Natural killer cell (primary cell): ENCODE measurements around the gene SLC8A1. TPM values are rescaled to one million over a fixed set of nuclear protein-coding genes. Genes with fewer than 3 reads are reported as not detected.

Experiments
- ATAC-seq, 3 donors: fragments of 150-1000 bp in 2 of 3; fragments of 200-7000 bp in 1 of 3; cut with Tn5 transposase; 1 replicate in 1 of 3; 2 replicates in 2 of 3; pipeline ENCODE4 v1.10.0; 2021; ENCODE audit warnings: mild to moderate bottlenecking in 2 of 3, moderate library complexity in 2 of 3
- DNase-seq, 2 donors: peaks; one replicate each; pipeline versions ENCODE4 v3.0.0 to v3.0.0-alpha.2; 2013 to 2021; ENCODE audit warnings: mixed read lengths in 1 of 2
- H3K27ac ChIP-seq: one replicate; pipeline ENCODE4 v1.5.1; 2013; ENCODE audit warnings: mild to moderate bottlenecking, low read length
- H3K27me3 ChIP-seq: one replicate; pipeline ENCODE4 v1.6.1; 2013; ENCODE audit warnings: low read length; ENCODE audit not compliant: control insufficient read depth, insufficient read depth
- H3K36me3 ChIP-seq: one replicate; pipeline ENCODE4 v1.6.1; 2013; ENCODE audit warnings: low read length; ENCODE audit not compliant: control insufficient read depth, insufficient read depth
- H3K4me1 ChIP-seq: one replicate; pipeline ENCODE4 v1.6.1; 2013; ENCODE audit warnings: low read length; ENCODE audit not compliant: control insufficient read depth, insufficient read depth
- H3K4me3 ChIP-seq: one replicate; pipeline ENCODE4 v1.5.1; 2013; ENCODE audit warnings: low read length
- H3K9me3 ChIP-seq: one replicate; pipeline ENCODE4 v1.6.1; 2013; ENCODE audit warnings: low read length; ENCODE audit not compliant: control insufficient read depth, insufficient read depth
- H3K27ac Mint-ChIP-seq, 2 donors: one replicate each; pipeline ENCODE4 v1.8.0; 2022; ENCODE audit warnings: mild to moderate bottlenecking in 2 of 2, mixed read lengths in 2 of 2, moderate library complexity in 1 of 2
- H3K27me3 Mint-ChIP-seq, 2 donors: one replicate each; pipeline ENCODE4 v1.8.0; 2022; ENCODE audit warnings: low read depth in 2 of 2, mixed read lengths in 2 of 2
- H3K36me3 Mint-ChIP-seq: one replicate; pipeline ENCODE4 v1.8.0; 2022; ENCODE audit warnings: mixed read lengths
- H3K4me1 Mint-ChIP-seq, 2 donors: one replicate each; pipeline ENCODE4 v1.8.0; 2022; ENCODE audit warnings: mixed read lengths in 2 of 2
- H3K4me3 Mint-ChIP-seq: one replicate; pipeline ENCODE4 v1.8.0; 2022; ENCODE audit warnings: mild to moderate bottlenecking, moderate library complexity, mixed read lengths
- H3K9me3 Mint-ChIP-seq, 2 donors: one replicate each; pipeline ENCODE4 v1.8.0; 2022; ENCODE audit warnings: mixed read lengths in 2 of 2
- WGBS: methylation state at CpG from one replicate; pipeline ENCODE4 v1.1.7; 2013; ENCODE audit warnings: missing lambda C conversion rate; ENCODE audit not compliant: insufficient coverage; 5-methylcytosine and 5-hydroxymethylcytosine counted together
- intact Hi-C: fragments of 100-400 bp; cut with micrococcal nuclease; formaldehyde crosslinking; loops from one replicate; pipeline ENCODE4 v1.14.2; 2022
- total RNA-seq, 4 donors: library from RNA; stranded (reverse); fragments of 120-200 nt in 1 of 4; gene quantifications; one replicate each; pipeline versions ENCODE4 v1.2.3 to v1.2.4, GENCODE V29; 2013 to 2022
- TF ChIP-seq, protein P1 (sequence below): fragments of 200-600 bp; IDR thresholded peaks from one replicate; pipeline ENCODE4 v1.8.0; 2022; ENCODE audit warnings: antibody characterized with exemption

SLC8A1 gene
- total RNA-seq, 3 donors from 2014 or later (not counting 1 experiment from before 2014, with no cell fraction given), result 1.4 to 4.7 (median 3.6) TPM

GRCh38 chr2:40150266-40150665 lies 301.6 kb downstream of the SLC8A1 start:
- Histone ChIP-seq H3K4me1 (no peaks in the 10 kb centered on the region), H3K36me3 (no peaks in the 10 kb centered on the region), H3K27me3 (no peaks in the 10 kb centered on the region), H3K9me3 (no peaks in the 10 kb centered on the region), H3K4me3 (no peak overlapping the region), H3K27ac (no peak overlapping the region)
- H3K9me3 Mint-ChIP-seq, result no peaks in the 10 kb centered on the region
- TF ChIP-seq, protein P1, sequence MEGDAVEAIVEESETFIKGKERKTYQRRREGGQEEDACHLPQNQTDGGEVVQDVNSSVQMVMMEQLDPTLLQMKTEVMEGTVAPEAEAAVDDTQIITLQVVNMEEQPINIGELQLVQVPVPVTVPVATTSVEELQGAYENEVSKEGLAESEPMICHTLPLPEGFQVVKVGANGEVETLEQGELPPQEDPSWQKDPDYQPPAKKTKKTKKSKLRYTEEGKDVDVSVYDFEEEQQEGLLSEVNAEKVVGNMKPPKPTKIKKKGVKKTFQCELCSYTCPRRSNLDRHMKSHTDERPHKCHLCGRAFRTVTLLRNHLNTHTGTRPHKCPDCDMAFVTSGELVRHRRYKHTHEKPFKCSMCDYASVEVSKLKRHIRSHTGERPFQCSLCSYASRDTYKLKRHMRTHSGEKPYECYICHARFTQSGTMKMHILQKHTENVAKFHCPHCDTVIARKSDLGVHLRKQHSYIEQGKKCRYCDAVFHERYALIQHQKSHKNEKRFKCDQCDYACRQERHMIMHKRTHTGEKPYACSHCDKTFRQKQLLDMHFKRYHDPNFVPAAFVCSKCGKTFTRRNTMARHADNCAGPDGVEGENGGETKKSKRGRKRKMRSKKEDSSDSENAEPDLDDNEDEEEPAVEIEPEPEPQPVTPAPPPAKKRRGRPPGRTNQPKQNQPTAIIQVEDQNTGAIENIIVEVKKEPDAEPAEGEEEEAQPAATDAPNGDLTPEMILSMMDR, result no peak
- H3K36me3 Mint-ChIP-seq, result no peaks in the 10 kb centered on the region
- no peak for ATAC-seq
- WGBS, result 88% methylated on average over 4 of the region's 4 CpGs
- no peak overlapping the region for H3K27ac Mint-ChIP-seq
- intact Hi-C loops, result no loop called here
- H3K4me3 Mint-ChIP-seq, result no peak overlapping the region
- no peaks in the 10 kb centered on the region for H3K4me1 Mint-ChIP-seq
- no peaks in the 10 kb centered on the region for H3K27me3 Mint-ChIP-seq
- DNase-seq, result no peak

DNA sequence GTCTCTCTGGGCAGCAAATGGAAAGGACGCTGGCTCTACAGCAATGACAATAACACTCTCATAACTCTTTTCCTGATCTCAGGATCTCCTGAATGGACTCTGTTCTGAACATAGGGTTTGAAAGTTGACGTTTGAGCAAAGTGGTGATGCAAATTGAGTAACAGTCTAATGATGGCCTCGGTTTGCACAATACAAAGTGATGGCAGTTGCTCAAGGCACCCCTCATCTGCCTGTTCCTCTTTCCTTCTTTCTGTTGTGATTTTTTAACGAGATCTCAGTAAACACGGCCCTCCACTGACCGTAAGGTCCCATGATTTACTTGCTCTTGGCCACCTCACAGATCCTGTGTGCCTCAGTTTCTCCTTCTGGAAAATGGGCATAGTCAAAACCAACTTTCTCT lies 303.6 kb downstream of the SLC8A1 start:
- ATAC-seq (no peak), DNase-seq (no peak)
- Histone ChIP-seq H3K4me3 (no peak overlapping the region), H3K27ac (no peak overlapping the region), H3K4me1 (no peaks in the 10 kb centered on the region), H3K27me3 (no peaks in the 10 kb centered on the region), H3K9me3 (no peaks in the 10 kb centered on the region), H3K36me3 (no peaks in the 10 kb centered on the region)
- Mint-ChIP-seq H3K36me3 (no peaks in the 10 kb centered on the region), H3K27me3 (no peaks in the 10 kb centered on the region), H3K4me3 (no peak overlapping the region), H3K9me3 (no peaks in the 10 kb centered on the region), H3K27ac (no peak overlapping the region), H3K4me1 (no peaks in the 10 kb centered on the region)
- intact Hi-C loops, result no loop called here
- TF ChIP-seq, protein P1, result no peak
- WGBS, result 81% methylated on average over 5 of the region's 6 CpGs

DNA sequence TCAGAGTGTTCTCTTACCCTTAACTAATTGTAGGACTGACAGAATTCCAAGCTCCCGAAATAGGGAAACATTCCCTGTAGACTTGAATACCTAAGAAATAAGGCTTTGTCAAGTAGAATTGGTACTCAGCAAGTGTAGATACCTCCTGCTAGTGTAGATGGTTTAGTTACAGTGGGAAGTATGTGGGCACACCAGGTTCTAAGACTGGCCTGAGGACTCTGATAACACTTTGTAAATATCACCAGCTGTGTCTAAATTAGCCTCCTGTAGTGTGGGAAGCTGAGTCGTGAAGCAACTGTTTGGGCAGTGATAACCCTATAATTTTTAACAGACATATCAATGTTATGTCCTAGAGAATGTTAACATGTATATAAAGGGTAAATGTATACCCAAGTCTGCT lies 304.5 kb downstream of the SLC8A1 start:
- intact Hi-C loops, result no loop called here
- Mint-ChIP-seq H3K27me3 (no peaks in the 10 kb centered on the region), H3K9me3 (no peaks in the 10 kb centered on the region), H3K4me1 (no peaks in the 10 kb centered on the region), H3K27ac (no peak overlapping the region), H3K4me3 (no peak overlapping the region), H3K36me3 (no peaks in the 10 kb centered on the region)
- Histone ChIP-seq H3K36me3 (no peaks in the 10 kb centered on the region), H3K27me3 (no peaks in the 10 kb centered on the region), H3K9me3 (no peaks in the 10 kb centered on the region), H3K4me3 (no peak overlapping the region), H3K27ac (no peak overlapping the region), H3K4me1 (no peaks in the 10 kb centered on the region)
- TF ChIP-seq, protein P1, result no peak
- ATAC-seq, result no peak
- no peak for DNase-seq
- 100% methylated on average over 1 of the region's 2 CpGs for WGBS

- intact Hi-C loops, result no loop called here
- Histone ChIP-seq H3K4me1 (no peaks in the 10 kb centered on the region), H3K36me3 (no peaks in the 10 kb centered on the region), H3K27ac (no peak overlapping the region), H3K9me3 (no peaks in the 10 kb centered on the region), H3K27me3 (no peaks in the 10 kb centered on the region), H3K4me3 (no peak overlapping the region)
- Mint-ChIP-seq H3K9me3 (peaks cover 0 to 6% of the 10 kb centered on the region in 2 donors), H3K4me3 (no peak overlapping the region), H3K36me3 (no peaks in the 10 kb centered on the region), H3K27ac (no peak overlapping the region), H3K27me3 (no peaks in the 10 kb centered on the region), H3K4me1 (no peaks in the 10 kb centered on the region)
- ATAC-seq, result no peak
- TF ChIP-seq, protein P1, result no peak
- DNase-seq, result no peak
Measured at GRCh38 chr2:40144022-40144421, 307.9 kb downstream of the SLC8A1 start.
